Gastrocnemius medialis (tissue), 4 donors: Measurements from ENCODE around the gene PRKG1.

ENCODE experiments used
- CTCF ChIP-seq, 5 experiments: fragments of 450-650 bp in 3 of 5; fragments of 200-600 bp in 2 of 5; sonication (generic) in 2 of 5; IDR thresholded peaks in 4 of 5; conservative IDR thresholded peaks in 1 of 5; 1 replicate in 4 of 5; 2 replicates in 1 of 5; pipeline ENCODE4 v1.5.1; 2016 to 2019; ENCODE audit warnings: antibody characterized with exemption in 5 of 5, mild to moderate bottlenecking in 3 of 5, moderate library complexity in 3 of 5
- POLR2A ChIP-seq, 2 donors: fragments of 450-650 bp; IDR thresholded peaks; one replicate each; pipeline ENCODE4 v1.6.1; 2017; ENCODE audit warnings: antibody characterized with exemption in 2 of 2, mild to moderate bottlenecking in 2 of 2, moderate library complexity in 2 of 2

- TF ChIP-seq POLR2A (IDR thresholded peaks at IDR 0.05) (no peak), CTCF (IDR thresholded peaks at IDR 0.05 in 4 of 5, conservative IDR thresholded peaks at IDR 0.05 in 1 of 5) (no peak)
Measured at GRCh38 chr10:51469686-51470085, 395.4 kb downstream of the PRKG1 start.
